HEK293T (cell line): Measurements from ENCODE around the gene RAB12.

Source experiments
- CTCF ChIA-PET: fragments of 350-600 bp; formaldehyde crosslinking; extraction: SDS; loops from one replicate; lab custom pipeline; 2021; ENCODE audit warnings: antibody characterized with exemption, inconsistent platforms; lab: Yijun Ruan, JAX
- POLR2A ChIA-PET: fragments of 350-600 bp; formaldehyde crosslinking; extraction: SDS; loops from one replicate; lab custom pipeline; 2020; ENCODE audit warnings: antibody characterized with exemption, inconsistent platforms; lab: Yijun Ruan, JAX
- DNase-seq: peaks from one replicate; pipeline ENCODE4 v3.0.0; 2012; ENCODE audit warnings: mixed read lengths; ENCODE audit errors: extremely low spot score
- ARNT ChIP-seq: fragments of 450-650 bp; IDR thresholded peaks from 2 replicates; pipeline ENCODE4 v1.6.1; 2017; ENCODE audit warnings: mild to moderate bottlenecking
- BHLHE40 ChIP-seq: fragments of 450-650 bp; IDR thresholded peaks from 2 replicates; pipeline ENCODE4 v1.6.1; 2016; ENCODE audit warnings: mild to moderate bottlenecking, moderate library complexity, borderline replicate concordance
- CTBP1 ChIP-seq: fragments of 450-650 bp; IDR thresholded peaks from 2 replicates; pipeline ENCODE4 v1.6.1; 2016; ENCODE audit warnings: borderline replicate concordance
- ELF4 ChIP-seq: fragments of 450-650 bp; IDR thresholded peaks from 2 replicates; pipeline ENCODE4 v1.6.1; 2017; ENCODE audit warnings: antibody characterized with exemption
- FOXA1 ChIP-seq: fragments of 450-650 bp; IDR thresholded peaks from 2 replicates; pipeline ENCODE4 v1.6.1; 2016; ENCODE audit warnings: mild to moderate bottlenecking
- FOXK2 ChIP-seq: fragments of 450-650 bp; IDR thresholded peaks from 2 replicates; pipeline ENCODE4 v1.6.1; 2016; ENCODE audit warnings: mild to moderate bottlenecking
- FOXM1 ChIP-seq: fragments of 450-650 bp; IDR thresholded peaks from 2 replicates; pipeline ENCODE4 v1.6.1; 2017; ENCODE audit warnings: mild to moderate bottlenecking, borderline replicate concordance
- HDGF ChIP-seq: fragments of 450-650 bp; IDR thresholded peaks from 2 replicates; pipeline ENCODE4 v1.6.1; 2017; ENCODE audit warnings: antibody characterized with exemption, borderline replicate concordance
- L3MBTL2 ChIP-seq: fragments of 450-650 bp; conservative IDR thresholded peaks from 2 replicates; pipeline ENCODE4 v1.6.1; 2016; ENCODE audit warnings: mild to moderate bottlenecking
- LEF1 ChIP-seq: fragments of 450-650 bp; IDR thresholded peaks from 2 replicates; pipeline ENCODE4 v1.6.1; 2017; ENCODE audit warnings: mild to moderate bottlenecking, borderline replicate concordance
- NFRKB ChIP-seq: fragments of 450-650 bp; IDR thresholded peaks from 2 replicates; pipeline ENCODE4 v1.6.1; 2016; ENCODE audit warnings: mild to moderate bottlenecking, moderate library complexity
- PKNOX1 ChIP-seq: fragments of 450-650 bp; IDR thresholded peaks from 2 replicates; pipeline ENCODE4 v1.6.1; 2016
- SP1 ChIP-seq: fragments of 450-650 bp; IDR thresholded peaks from 2 replicates; pipeline ENCODE4 v1.6.1; 2017
- SUZ12 ChIP-seq: fragments of 450-650 bp; IDR thresholded peaks from 2 replicates; pipeline ENCODE4 v1.6.1; 2016; ENCODE audit warnings: mild to moderate bottlenecking
- TARDBP ChIP-seq: fragments of 450-650 bp; IDR thresholded peaks from 2 replicates; pipeline ENCODE4 v1.6.1; 2016
- ZNF384 ChIP-seq: fragments of 450-650 bp; IDR thresholded peaks from 2 replicates; pipeline ENCODE4 v1.6.1; 2016

The RAB12 gene

GRCh38 chr18:8656232-8656631, 47.0 kb downstream of the RAB12 start:
- CTCF ChIA-PET, result interaction anchor here (0.7 kb wide), 1 partner anchor 257 kb away, joined by 3 read pairs; no protein-coding TSS in a partner anchor
- no peak for DNase-seq
- POLR2A ChIA-PET, result interaction anchor here (1.6 kb wide), 1 partner anchor 328 kb away, joined by 5 read pairs; no protein-coding TSS in a partner anchor
- TF ChIP-seq FOXA1, result no peak
- TF ChIP-seq BHLHE40, result no peak
- TF ChIP-seq FOXM1, result no peak
- no peak for TF ChIP-seq CTBP1
- no peak for TF ChIP-seq L3MBTL2
- TF ChIP-seq SP1, result no peak
- no peak for TF ChIP-seq TARDBP
- no peak for TF ChIP-seq FOXK2
- TF ChIP-seq LEF1, result no peak
- no peak for TF ChIP-seq ZNF384
- no peak for TF ChIP-seq PKNOX1
- TF ChIP-seq ARNT, result no peak
- TF ChIP-seq NFRKB, result no peak

GRCh38 chr18:8657050-8657820, 48.0 kb downstream of the RAB12 start:
- TF ChIP-seq PKNOX1, result no peak
- no peak for TF ChIP-seq ZNF384
- TF ChIP-seq BHLHE40, result no peak
- no peak for TF ChIP-seq ARNT
- TF ChIP-seq SUZ12, result no peak
- no peak for TF ChIP-seq HDGF
- no peak for TF ChIP-seq FOXK2
- no peak for TF ChIP-seq LEF1
- TF ChIP-seq TARDBP, result no peak
- no peak for TF ChIP-seq SP1
- no peak for TF ChIP-seq L3MBTL2
- TF ChIP-seq FOXA1, result no peak
- TF ChIP-seq CTBP1, result no peak
- TF ChIP-seq FOXM1, result no peak
- TF ChIP-seq ELF4, result no peak
- no peak for TF ChIP-seq NFRKB
- no peak for DNase-seq
- ChIA-PET CTCF (no interaction called here), POLR2A (no interaction called here)

GRCh38 chr18:8657873-8658470, 48.7 kb downstream of the RAB12 start:
- DNase-seq, result no peak
- POLR2A ChIA-PET, result no interaction called here

GRCh38 chr18:8658858-8659485, 49.7 kb downstream of the RAB12 start:
- CTCF ChIA-PET, result no interaction called here
- TF ChIP-seq HDGF, result no peak
- no peak for TF ChIP-seq SUZ12
- TF ChIP-seq LEF1, result no peak
- no peak for TF ChIP-seq ARNT
- no peak for TF ChIP-seq TARDBP
- no peak for TF ChIP-seq CTBP1
- no peak for TF ChIP-seq ELF4
- no peak for TF ChIP-seq FOXA1
- TF ChIP-seq NFRKB, result no peak
- no peak for TF ChIP-seq FOXK2
- TF ChIP-seq PKNOX1, result no peak
- DNase-seq, result no peak
- POLR2A ChIA-PET, result no interaction called here

More at GRCh38 chr18:8657873-8658470, 48.7 kb downstream of the RAB12 start:
- no peak for TF ChIP-seq TARDBP
- TF ChIP-seq LEF1, result no peak
- CTCF ChIA-PET, result no interaction called here

- TF ChIP-seq NFRKB, result no peak
- no peak for TF ChIP-seq BHLHE40
- TF ChIP-seq L3MBTL2, result no peak
- no peak for TF ChIP-seq ELF4
- TF ChIP-seq FOXA1, result no peak
- TF ChIP-seq ARNT, result no peak
- TF ChIP-seq CTBP1, result no peak
- no peak for TF ChIP-seq HDGF
- no peak for TF ChIP-seq LEF1
- no peak for TF ChIP-seq TARDBP
- TF ChIP-seq SP1, result no peak
- TF ChIP-seq SUZ12, result no peak
- no peak for TF ChIP-seq FOXK2
- no peak for TF ChIP-seq FOXM1
- no peak for TF ChIP-seq ZNF384
- no peak for TF ChIP-seq PKNOX1
- CTCF ChIA-PET, result no interaction called here
- POLR2A ChIA-PET, result no interaction called here
- DNase-seq, result no peak
These were observed 50.5 kb downstream of the RAB12 start for GRCh38 chr18:8659609-8660242.
